GM23248 (cell line): ENCODE measurements around the gene HIP1.

ENCODE experiments used
- EZH2 ChIP-seq: fragments of 200-600 bp; sonication (generic); IDR thresholded peaks from 2 replicates; pipeline ENCODE4 v1.6.1; 2018; ENCODE audit warnings: antibody characterized with exemption, mild to moderate bottlenecking; ENCODE audit not compliant: insufficient read depth, poor library complexity, severe bottlenecking
- EZH2phosphoT487 ChIP-seq: fragments of 200-600 bp; sonication (generic); IDR thresholded peaks from 2 replicates; pipeline ENCODE4 v1.6.1; 2018; ENCODE audit warnings: antibody characterized with exemption, moderate library complexity, mild to moderate bottlenecking, low read depth; ENCODE audit not compliant: insufficient read depth

- TF ChIP-seq EZH2 (no peak), EZH2phosphoT487 (no peak)
Measured at GRCh38 chr7:75531359-75531821, 207.4 kb downstream of the HIP1 start.
